CD4-positive, alpha-beta T cell treated with Interleukin-15 for 4 hours (primary cell): ENCODE results near the gene ACLY.
"Not testable (repeated sequence)": the region's sequence is repeated elsewhere in the genome, so short reads cannot be mapped to it uniquely, and the experiment has no call there.

ENCODE experiments used
- DNase-seq: peaks from one replicate; pipeline ENCODE4 v3.0.0-alpha.2; 2020; ENCODE audit warnings: low spot score

The ACLY gene

DNA sequence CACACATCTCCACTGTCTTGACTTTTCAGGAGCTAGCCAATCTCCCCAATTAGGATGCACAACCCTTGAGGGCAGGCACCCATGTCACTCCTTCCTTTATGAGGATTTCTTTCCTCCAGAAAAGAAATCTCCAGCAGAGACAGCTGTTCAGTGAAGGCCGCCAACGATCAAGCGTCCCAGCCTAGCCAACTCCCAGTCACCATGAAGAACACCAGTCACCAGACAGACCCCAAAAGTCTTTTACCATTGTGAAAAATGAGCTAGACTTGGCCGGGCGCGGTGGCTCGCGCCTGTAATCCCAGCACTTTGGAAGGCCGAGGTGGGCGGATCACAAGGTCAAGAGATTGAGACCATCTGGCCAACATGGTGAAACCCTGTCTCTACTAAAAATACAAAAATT is 88.8 kb downstream of the ACLY start:
- DNase-seq = not testable (repeated sequence)

DNA sequence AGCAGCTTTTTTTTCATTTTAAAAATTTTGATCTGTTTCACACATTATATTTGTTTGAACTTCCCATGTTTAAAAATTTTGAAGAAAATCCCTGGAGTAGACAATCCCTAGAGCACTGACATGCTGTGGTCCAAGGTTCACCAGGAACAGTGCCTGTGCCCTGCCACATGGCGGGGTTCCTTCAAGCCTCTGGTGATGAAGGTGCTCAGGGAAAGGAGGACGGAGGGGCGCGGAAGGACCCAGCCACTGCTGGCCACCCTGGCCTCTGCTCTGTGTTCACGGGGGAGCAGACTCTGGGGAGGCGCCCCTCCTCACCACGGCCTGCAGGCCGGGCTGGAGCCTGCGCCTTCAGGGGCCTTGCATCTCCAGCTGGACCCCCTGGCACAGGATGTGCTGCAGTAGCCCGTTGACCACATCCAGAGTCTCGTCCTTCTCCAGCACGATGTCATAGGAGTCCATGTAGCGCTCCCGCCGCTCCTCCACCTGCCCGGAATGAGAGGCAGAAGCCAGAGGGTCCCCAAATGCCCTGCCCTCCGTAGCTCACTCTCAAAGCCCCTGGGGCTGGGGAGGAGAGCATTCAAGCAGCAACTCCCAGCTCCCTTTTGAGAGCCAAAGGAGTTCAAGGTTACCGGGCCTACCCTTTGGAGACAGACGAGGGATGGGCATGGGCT is 93.4 kb downstream of the ACLY start:
- DNase-seq = no peak

DNA sequence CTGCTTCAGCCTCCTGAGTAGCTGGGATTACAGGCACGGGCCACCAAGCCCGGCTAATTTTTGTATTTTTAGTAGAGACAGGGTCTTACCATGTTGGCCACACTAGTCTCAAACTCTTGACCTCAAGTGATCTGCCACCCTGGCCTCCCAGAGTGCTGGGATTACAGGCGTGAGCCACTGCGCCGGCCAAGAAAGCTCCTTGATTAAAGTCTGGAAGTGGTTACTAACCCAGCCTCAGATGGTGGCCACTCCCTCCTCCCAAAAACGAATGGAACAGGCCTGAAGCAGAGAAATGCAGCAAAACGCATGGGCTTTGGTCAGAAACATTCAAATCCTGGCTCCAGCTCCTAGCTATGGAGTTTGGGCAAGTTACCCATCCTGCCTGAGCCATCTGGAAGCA is 94.7 kb downstream of the ACLY start:
- no peak for DNase-seq

- DNase-seq = no peak
These were observed 95.2 kb downstream of the ACLY start for GRCh38 chr17:41823580-41823979.

DNA sequence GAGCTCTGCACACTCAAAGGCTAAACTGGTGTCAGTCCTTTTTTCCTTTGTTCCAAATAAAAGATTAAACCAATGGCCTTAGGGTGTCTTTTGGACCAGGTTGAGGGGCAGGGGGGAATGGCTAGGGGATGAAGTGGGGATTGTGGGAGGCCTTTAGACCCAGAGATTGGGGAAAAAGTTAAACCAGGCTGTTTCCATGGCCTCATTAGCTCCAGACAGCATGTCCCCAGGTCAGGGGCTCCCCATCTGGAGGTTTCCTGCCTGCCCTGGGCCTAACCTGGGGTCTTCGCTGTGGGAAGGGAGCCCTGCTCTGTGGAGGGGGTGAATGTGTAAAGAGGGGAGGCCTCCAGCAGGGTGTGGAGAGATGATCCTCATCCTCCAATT is 95.6 kb downstream of the ACLY start:
- DNase-seq = no peak

DNA sequence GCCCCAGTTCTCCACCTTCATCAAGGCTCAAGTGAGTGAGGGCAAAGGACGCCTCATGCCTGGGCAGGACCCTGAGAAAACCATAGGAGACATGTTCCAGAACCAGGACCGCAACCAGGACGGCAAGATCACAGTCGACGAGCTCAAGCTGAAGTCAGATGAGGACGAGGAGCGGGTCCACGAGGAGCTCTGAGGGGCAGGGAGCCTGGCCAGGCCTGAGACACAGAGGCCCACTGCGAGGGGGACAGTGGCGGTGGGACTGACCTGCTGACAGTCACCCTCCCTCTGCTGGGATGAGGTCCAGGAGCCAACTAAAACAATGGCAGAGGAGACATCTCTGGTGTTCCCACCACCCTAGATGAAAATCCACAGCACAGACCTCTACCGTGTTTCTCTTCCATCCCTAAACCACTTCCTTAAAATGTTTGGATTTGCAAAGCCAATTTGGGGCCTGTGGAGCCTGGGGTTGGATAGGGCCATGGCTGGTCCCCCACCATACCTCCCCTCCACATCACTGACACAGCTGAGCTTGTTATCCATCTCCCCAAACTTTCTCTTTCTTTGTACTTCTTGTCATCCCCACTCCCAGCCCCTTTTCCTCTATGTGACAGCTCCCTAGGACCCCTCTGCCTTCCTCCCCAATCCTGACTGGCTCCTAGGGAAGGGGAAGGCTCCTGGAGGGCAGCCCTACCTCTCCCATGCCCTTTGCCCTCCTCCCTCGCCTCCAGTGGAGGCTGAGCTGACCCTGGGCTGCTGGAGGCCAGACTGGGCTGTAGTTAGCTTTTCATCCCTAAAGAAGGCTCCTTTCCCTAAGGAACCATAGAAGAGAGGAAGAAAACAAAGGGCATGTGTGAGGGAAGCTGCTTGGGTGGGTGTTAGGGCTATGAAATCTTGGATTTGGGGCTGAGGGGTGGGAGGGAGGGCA is 96.3 kb downstream of the ACLY start:
- DNase-seq = no peak

- DNase-seq = no peak
These were observed 97.0 kb downstream of the ACLY start for GRCh38 chr17:41821776-41822175.

DNA sequence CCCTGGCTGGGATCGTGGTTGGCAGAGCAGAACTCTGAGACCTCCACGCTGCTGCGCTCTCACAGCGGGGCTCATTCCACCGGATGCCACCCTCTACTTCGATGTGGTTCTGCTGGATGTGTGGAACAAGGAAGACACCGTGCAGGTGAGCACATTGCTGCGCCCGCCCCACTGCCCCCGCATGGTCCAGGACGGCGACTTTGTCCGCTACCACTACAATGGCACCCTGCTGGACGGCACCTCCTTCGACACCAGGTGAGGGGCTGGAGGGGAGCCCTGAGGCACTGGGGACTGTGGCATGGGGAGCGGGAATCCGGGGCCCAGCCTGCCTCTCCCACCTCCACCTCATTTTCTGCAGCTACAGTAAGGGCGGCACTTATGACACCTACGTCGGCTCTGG is 100.7 kb downstream of the ACLY start:
- no peak for DNase-seq
